Measurements from ENCODE around the gene SERPINI1. TPM values are rescaled to one million over a fixed set of nuclear protein-coding genes. Genes with fewer than 3 reads are reported as not detected.

SERPINI1 gene
- total RNA-seq, 1 experiment from 2014 or later, result 6.0 TPM

GRCh38 chr3:167839460-167840134, 104.1 kb downstream of the SERPINI1 start:
- Mint-ChIP-seq H3K27ac (no peak overlapping the region; a peak in 1 of 7 replicates), H3K9me3 (no peaks in the 10 kb centered on the region), H3K4me1 (no peaks in the 10 kb centered on the region), H3K4me3 (no peak overlapping the region), H3K27me3 (ENCODE audit: low read depth) (no peaks in the 10 kb centered on the region), H3K36me3 (ENCODE audit: insufficient read depth in 1 of 3, low read depth in 3 of 3) (no peaks in the 10 kb centered on the region)
- Histone ChIP-seq H2BK12ac (ENCODE audit: insufficient read length, low read depth, low read length) (no peak overlapping the region), H2BK20ac (ENCODE audit: low read depth, low read length, poor library complexity, severe bottlenecking) (no peak overlapping the region), H3K4me2 (ENCODE audit: insufficient read depth, insufficient read length, low read length) (no peak overlapping the region), H3T11ph (ENCODE audit: low read length) (no peak overlapping the region), H4K20me1 (ENCODE audit: control insufficient read depth, insufficient read depth, insufficient read length) (no peaks in the 10 kb centered on the region), H3K56ac (ENCODE audit: insufficient read length, low read depth, low read length) (no peak overlapping the region), H3K27me3 (ENCODE audit: insufficient read depth, low read length) (no peaks in the 10 kb centered on the region), H3K79me1 (ENCODE audit: insufficient read depth, low read depth, low read length, poor library complexity, severe bottlenecking) (no peaks in the 10 kb centered on the region), H3K18ac (ENCODE audit: insufficient read length, low read depth, low read length) (no peak overlapping the region), H4K91ac (ENCODE audit: insufficient read length, low read depth, low read length) (no peak overlapping the region), H3K27ac (ENCODE audit: insufficient read length, low read depth, low read length) (no peak overlapping the region), H3K23ac (ENCODE audit: insufficient read length, low read depth, low read length) (no peak overlapping the region), H3K4me1 (ENCODE audit: insufficient read depth, low read length) (no peaks in the 10 kb centered on the region), H4K5ac (ENCODE audit: insufficient read length, low read depth, low read length) (no peak overlapping the region), H3K4ac (ENCODE audit: low read depth, low read length) (no peak overlapping the region), H3K14ac (ENCODE audit: insufficient read depth, low read length) (no peak overlapping the region), H2AK5ac (ENCODE audit: insufficient read length, low read length) (no peak overlapping the region), H4K8ac (replicated peaks; ENCODE audit: insufficient read length, low read depth, low read length) (no peak overlapping the region), H3K79me2 (ENCODE audit: insufficient read depth, low read length) (no peaks in the 10 kb centered on the region), H3K23me2 (ENCODE audit: insufficient read length, low read depth, low read length, poor library complexity, severe bottlenecking) (no peaks in the 10 kb centered on the region), H3K9ac (ENCODE audit: extremely low read depth, insufficient read length, low read length) (no peak overlapping the region), H2BK120ac (ENCODE audit: low read depth, low read length, poor library complexity, severe bottlenecking) (no peak overlapping the region), H3K9me3 (ENCODE audit: control insufficient read depth, low read depth, low read length) (no peaks in the 10 kb centered on the region), H2BK15ac (ENCODE audit: low read depth, low read length) (no peak overlapping the region), H2BK5ac (ENCODE audit: insufficient read length, low read length) (no peak overlapping the region), H2AFZ (ENCODE audit: low read length) (no peak overlapping the region)
- no peak for DNase-seq
- TF ChIP-seq CTCF (conservative IDR thresholded peaks at IDR 0.05), result no peak
- no CpG with 5 or more reads among the region's 4 CpGs for WGBS (ENCODE audit: extremely low coverage, insufficient read length, low lambda C conversion rate)

All from H9 (cell line).